Measurements from ENCODE around the gene HMSD.

Gene HMSD

DNA sequence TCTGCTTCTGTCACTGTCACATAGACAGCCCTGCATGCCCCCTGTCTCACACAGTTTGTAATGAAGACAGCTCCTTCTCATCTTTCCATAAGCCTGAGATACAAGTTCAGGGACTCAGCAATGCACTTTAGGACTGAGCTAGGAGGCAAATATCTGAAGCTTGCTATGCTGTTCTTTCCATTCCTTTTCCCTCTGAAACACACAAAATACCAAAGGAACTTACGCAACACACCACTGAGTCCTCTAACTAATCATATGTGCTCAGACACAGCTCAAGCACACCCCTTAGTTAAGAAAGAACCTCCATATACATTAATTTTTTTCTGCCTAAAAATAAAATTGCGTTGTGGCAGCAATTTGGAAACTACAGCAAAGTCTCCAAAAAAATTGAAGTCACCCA lies 38.6 kb downstream of the HMSD start:
- H3K4me3 ChIP-seq (ENCODE audit: low read depth, low read length), result no peak overlapping the region

DNA sequence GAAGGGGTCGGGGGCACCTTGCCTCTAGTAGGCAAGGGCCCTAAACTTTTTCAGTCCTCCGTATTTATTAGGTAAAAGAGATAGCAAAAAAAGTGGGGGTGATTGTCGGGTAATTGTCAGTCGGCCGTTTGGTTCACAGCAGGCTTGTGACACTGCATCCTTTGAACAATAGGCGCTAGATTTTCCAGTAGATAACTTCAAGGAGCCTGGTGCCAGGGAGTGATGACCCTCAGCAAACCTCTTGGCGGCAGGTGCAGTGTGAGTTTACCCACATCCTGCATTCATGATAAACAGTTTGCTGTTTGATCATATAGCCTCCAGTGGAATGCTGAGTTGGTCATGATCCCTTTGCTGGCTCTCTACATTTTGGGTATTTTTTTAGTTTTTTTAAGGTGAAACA lies 43.6 kb downstream of the HMSD start:
- no peak overlapping the region for H3K4me3 ChIP-seq (ENCODE audit: low read depth, low read length)

DNA sequence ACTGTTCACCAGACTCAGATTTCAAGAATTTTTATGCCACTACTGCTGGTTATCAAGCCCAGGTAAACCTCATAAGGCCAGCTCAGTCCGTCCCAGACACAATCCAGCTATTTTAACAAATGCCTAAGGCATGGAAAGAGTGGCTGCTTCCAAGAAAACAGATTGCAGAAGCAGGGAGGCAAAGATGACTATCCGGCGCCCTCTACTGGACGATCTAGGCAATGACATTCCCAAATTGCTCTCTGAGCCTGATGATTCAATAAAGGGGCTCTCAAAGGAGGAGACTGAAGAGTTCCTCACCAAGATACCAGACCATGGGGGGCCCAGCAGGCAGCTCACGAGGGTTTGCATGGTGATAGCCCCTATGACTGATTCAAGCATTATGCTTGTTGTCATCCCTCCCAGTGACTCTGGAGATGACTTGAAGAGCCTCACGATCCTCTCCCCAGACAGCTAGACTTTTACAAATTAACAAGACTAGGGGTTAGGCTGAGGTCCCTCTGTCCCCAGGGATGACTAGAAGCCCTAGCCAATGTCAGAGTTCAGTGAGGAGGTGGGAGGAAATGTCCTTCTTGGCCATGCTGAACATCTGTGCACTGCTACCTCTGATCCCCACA lies 45.8 kb downstream of the HMSD start:
- no peak overlapping the region for H3K4me3 ChIP-seq (ENCODE audit: low read depth, low read length)

DNA sequence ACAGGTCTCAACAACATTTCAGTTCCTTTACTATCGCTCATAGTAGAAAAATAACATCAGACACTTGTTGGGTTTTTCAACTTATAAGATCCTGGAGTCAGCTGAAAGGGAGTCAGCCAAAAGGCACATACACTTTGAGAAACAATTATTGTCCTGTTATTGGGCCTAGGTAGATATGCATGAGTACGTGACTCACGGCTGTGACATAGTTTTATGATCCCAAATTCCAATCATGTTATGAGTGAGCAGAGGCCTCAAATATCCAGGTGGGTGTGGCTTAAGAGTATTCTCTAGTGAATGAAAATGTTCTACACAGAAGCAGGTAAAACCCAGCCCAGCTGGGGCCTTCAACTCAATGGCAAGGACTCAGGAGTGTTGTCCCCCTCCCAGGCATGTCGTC lies 47.9 kb downstream of the HMSD start:
- H3K4me3 ChIP-seq (ENCODE audit: low read depth, low read length), result no peak overlapping the region

DNA sequence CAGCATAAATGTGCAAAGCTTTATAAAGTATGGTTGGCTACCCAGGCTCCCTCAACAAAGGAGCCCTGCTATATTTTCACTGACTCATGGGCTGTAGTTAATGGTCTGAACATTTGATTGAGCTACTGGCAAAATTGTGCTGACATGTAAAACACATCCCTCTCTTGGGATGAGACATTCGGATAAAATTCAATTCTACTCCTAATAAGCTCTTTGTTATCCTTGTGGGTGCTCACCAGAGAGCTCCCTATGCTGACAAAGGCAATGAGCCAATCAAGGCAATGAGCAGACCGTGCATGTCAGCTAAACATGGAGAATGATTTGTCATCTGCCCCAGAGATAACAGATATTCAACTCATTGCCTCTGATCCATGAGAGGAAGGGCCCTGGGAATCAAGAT lies 48.5 kb downstream of the HMSD start:
- no peak overlapping the region for H3K4me3 ChIP-seq (ENCODE audit: low read depth, low read length)

DNA sequence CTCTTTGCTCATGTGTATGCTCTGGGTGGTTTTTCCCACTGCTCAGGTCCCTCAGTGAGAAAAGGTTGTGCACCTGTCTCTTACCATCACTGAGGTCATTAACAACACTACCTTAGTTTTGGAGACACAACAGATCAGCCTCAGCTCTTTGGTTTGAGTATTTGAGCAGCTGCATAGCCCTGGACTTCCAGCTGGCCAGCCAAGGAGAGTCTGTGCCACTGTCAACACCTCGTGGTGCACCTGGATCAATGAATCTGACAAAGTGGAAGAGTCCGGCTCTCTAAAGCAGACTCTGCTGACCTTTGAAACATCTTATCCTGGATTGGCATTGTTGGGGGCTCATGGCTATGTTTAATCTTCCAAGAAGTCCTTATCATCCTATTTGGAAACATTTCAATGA lies 50.8 kb downstream of the HMSD start:
- H3K4me3 ChIP-seq (ENCODE audit: low read depth, low read length), result no peak overlapping the region

DNA sequence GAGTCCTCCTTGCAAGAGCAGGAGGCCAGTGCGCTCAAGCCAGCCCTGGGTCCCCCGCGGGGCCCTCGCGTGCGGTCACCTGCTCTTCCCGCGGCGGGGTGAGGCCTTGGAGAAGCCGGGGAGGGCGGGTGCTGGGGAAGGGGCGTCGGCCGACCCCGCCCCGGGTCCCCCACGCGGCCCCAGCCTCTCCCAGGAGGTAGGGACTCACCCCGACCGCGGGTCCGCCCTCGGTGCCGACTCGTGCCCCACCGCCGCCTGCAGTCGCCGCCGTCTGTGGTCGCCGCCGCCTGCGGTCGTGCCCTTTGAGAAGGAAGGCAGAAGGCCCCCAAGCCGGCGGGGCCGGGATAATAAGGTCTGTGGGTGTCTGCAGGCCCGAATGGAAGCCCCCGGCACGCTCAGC lies 53.5 kb downstream of the HMSD start:
- no peak overlapping the region for H3K4me3 ChIP-seq (ENCODE audit: low read depth, low read length)

DNA sequence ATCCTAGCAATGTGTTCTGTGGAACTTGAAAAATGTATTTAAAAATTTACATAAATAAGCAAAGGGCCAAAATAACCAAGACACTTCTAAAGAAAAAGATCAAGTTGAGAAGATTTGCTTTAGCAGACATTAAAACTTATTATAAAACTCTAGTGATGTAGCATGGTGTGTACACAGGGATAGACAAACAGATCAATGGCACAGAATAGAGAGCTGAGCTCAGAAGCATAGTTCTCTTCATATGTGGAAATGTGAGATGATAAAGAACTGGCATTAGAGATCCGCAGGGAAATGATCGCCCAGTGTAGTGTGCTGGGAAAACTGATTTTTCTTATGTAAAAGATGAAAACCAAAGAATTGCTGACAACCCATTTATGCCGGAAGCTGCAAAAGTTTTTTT lies 60.2 kb downstream of the HMSD start:
- H3K4me3 ChIP-seq (ENCODE audit: low read depth, low read length), result no peak overlapping the region
